Esophagus muscularis mucosa (tissue), 4 donors: ENCODE data around the gene RSRC1. TPM values are rescaled to one million over a fixed set of nuclear protein-coding genes. Genes with fewer than 3 reads are reported as not detected.

Experiments used
- DNase-seq: peaks from one replicate; pipeline ENCODE4 v3.0.0-alpha.2; 2017; ENCODE audit errors: extremely low spot score
- H3K27ac ChIP-seq, 4 donors: fragments of 200-600 bp; sonication (generic); replicated peaks in 1 of 4; 1 replicate in 3 of 4; 2 replicates in 1 of 4; pipeline ENCODE4 v1.5.1; 2016 to 2019; ENCODE audit warnings: mild to moderate bottlenecking in 1 of 4
- H3K27me3 ChIP-seq, 4 donors: fragments of 200-600 bp; sonication (generic); one replicate each; pipeline versions ENCODE4 v1.5.1 to v1.6.0; 2016 to 2019
- H3K36me3 ChIP-seq, 4 donors: fragments of 200-600 bp; sonication (generic); one replicate each; pipeline ENCODE4 v1.5.1; 2016 to 2019
- H3K4me1 ChIP-seq, 4 donors: fragments of 200-600 bp; sonication (generic); one replicate each; pipeline ENCODE4 v1.5.1; 2016 to 2019
- H3K4me3 ChIP-seq, 4 donors: fragments of 200-600 bp; sonication (generic); 1 replicate in 2 of 4; 2 replicates in 2 of 4; pipeline ENCODE4 v1.5.1; 2016 to 2019; ENCODE audit warnings: mild to moderate bottlenecking in 4 of 4, moderate library complexity in 1 of 4
- H3K9me3 ChIP-seq, 4 donors: fragments of 200-600 bp; sonication (generic); 1 replicate in 3 of 4; 2 replicates in 1 of 4; pipeline ENCODE4 v1.5.1; 2016 to 2019
- CTCF ChIP-seq, 3 experiments: fragments of 200-600 bp in 2 of 3; fragments of 450-650 bp in 1 of 3; sonication (generic) in 2 of 3; IDR thresholded peaks; one replicate each; pipeline ENCODE4 v1.5.1; 2017 to 2019; ENCODE audit warnings: antibody characterized with exemption in 3 of 3, mild to moderate bottlenecking in 2 of 3, moderate library complexity in 1 of 3
- EP300 ChIP-seq: sonication (generic); formaldehyde crosslinking; IDR thresholded peaks from one replicate; pipeline ENCODE4 v1.6.1; 2017; ENCODE audit warnings: antibody characterized with exemption
- POLR2A ChIP-seq: fragments of 450-650 bp; IDR thresholded peaks from one replicate; pipeline ENCODE4 v1.6.1; 2017; ENCODE audit warnings: antibody characterized with exemption, moderate library complexity, mild to moderate bottlenecking, low read depth
- POLR2AphosphoS5 ChIP-seq, 2 donors: sonication (generic); formaldehyde crosslinking; IDR thresholded peaks; one replicate each; pipeline ENCODE4 v1.6.1; 2017; ENCODE audit warnings: antibody characterized with exemption in 2 of 2
- WGBS: methylation state at CpG from one replicate; pipeline ENCODE4 v1.1.5; 2018; 5-methylcytosine and 5-hydroxymethylcytosine counted together
- intact Hi-C: fragments of 100-400 bp; cut with DNase I; formaldehyde crosslinking; loops from one replicate; pipeline ENCODE4 v1.15.1; 2023
- total RNA-seq, 4 donors: library from RNA; depleted of rRNA; stranded (reverse); fragments of >200 nt; gene quantifications; one replicate each; pipeline versions ENCODE4 v1.1.0 to v1.2.1, GENCODE V29; 2016

Gene RSRC1
- total RNA-seq, 4 donors from 2014 or later: 33.1 to 57.3 (median 40.6) TPM

- Histone ChIP-seq H3K27me3 (no peaks in the 10 kb centered on the region), H3K4me1 (no peaks in the 10 kb centered on the region), H3K36me3 (no peaks in the 10 kb centered on the region), H3K9me3 (no peaks in the 10 kb centered on the region), H3K27ac (no peak overlapping the region), H3K4me3 (no peak overlapping the region)
- no peak for DNase-seq
- intact Hi-C loops: no loop called here
- TF ChIP-seq POLR2AphosphoS5 (IDR thresholded peaks at IDR 0.05) (no peak), EP300 (no peak), CTCF (IDR thresholded peaks at IDR 0.05) (no peak), POLR2A (no peak)
Measured at GRCh38 chr3:158486200-158486599, 376.3 kb downstream of the RSRC1 start.

- Histone ChIP-seq H3K27ac (no peak overlapping the region), H3K4me1 (no peaks in the 10 kb centered on the region), H3K9me3 (no peaks in the 10 kb centered on the region), H3K27me3 (no peaks in the 10 kb centered on the region), H3K36me3 (no peaks in the 10 kb centered on the region), H3K4me3 (no peak overlapping the region)
- no peak for DNase-seq
- no peak for TF ChIP-seq POLR2A
- TF ChIP-seq CTCF (IDR thresholded peaks at IDR 0.05): no peak
- TF ChIP-seq POLR2AphosphoS5 (IDR thresholded peaks at IDR 0.05): no peak
- TF ChIP-seq EP300: no peak
- intact Hi-C loops: no loop called here
- WGBS: 47% methylated on average over 2 of the region's 2 CpGs
Measured at GRCh38 chr3:158488670-158489069, 378.8 kb downstream of the RSRC1 start.

GRCh38 chr3:158489181-158489580, 379.3 kb downstream of the RSRC1 start:
- TF ChIP-seq EP300: no peak
- no peak for TF ChIP-seq POLR2AphosphoS5 (IDR thresholded peaks at IDR 0.05)
- no peak for TF ChIP-seq CTCF (IDR thresholded peaks at IDR 0.05)
- TF ChIP-seq POLR2A: no peak
- H3K4me1 ChIP-seq: no peaks in the 10 kb centered on the region
- no peak overlapping the region for H3K4me3 ChIP-seq
- no peak overlapping the region for H3K27ac ChIP-seq
- H3K36me3 ChIP-seq: no peaks in the 10 kb centered on the region
- no peaks in the 10 kb centered on the region for H3K9me3 ChIP-seq
- H3K27me3 ChIP-seq: no peaks in the 10 kb centered on the region
- DNase-seq: no peak
- intact Hi-C loops: no loop called here

- no peak for TF ChIP-seq POLR2AphosphoS5 (IDR thresholded peaks at IDR 0.05)
- TF ChIP-seq POLR2A: no peak
- no peak for TF ChIP-seq EP300
- no peak for TF ChIP-seq CTCF (IDR thresholded peaks at IDR 0.05)
- no peak overlapping the region for H3K27ac ChIP-seq
- DNase-seq: no peak
- H3K4me1 ChIP-seq: no peaks in the 10 kb centered on the region
- no peaks in the 10 kb centered on the region for H3K27me3 ChIP-seq
- H3K36me3 ChIP-seq: no peaks in the 10 kb centered on the region
- 96% methylated on average over 2 of the region's 2 CpGs for WGBS
- H3K9me3 ChIP-seq: no peaks in the 10 kb centered on the region
- intact Hi-C loops: no loop called here
- no peak overlapping the region for H3K4me3 ChIP-seq
Measured at GRCh38 chr3:158491968-158492367, 382.1 kb downstream of the RSRC1 start.

GRCh38 chr3:158492685-158493084, 382.8 kb downstream of the RSRC1 start:
- intact Hi-C loops: no loop called here
- WGBS: 73% methylated on average over 3 of the region's 3 CpGs

More at GRCh38 chr3:158492685-158493084, 382.8 kb downstream of the RSRC1 start:
- H3K27ac ChIP-seq: no peak overlapping the region
- no peaks in the 10 kb centered on the region for H3K36me3 ChIP-seq
- DNase-seq: no peak
- H3K27me3 ChIP-seq: no peaks in the 10 kb centered on the region
- TF ChIP-seq POLR2A: no peak
- TF ChIP-seq CTCF (IDR thresholded peaks at IDR 0.05): no peak
- no peak for TF ChIP-seq POLR2AphosphoS5 (IDR thresholded peaks at IDR 0.05)
- TF ChIP-seq EP300: no peak
- no peak overlapping the region for H3K4me3 ChIP-seq
- H3K4me1 ChIP-seq: no peaks in the 10 kb centered on the region
- H3K9me3 ChIP-seq: no peaks in the 10 kb centered on the region
